Measurements from ENCODE around the gene WNT7A. TPM values are rescaled to one million over a fixed set of nuclear protein-coding genes. Genes with fewer than 3 reads are reported as not detected.

WNT7A gene
- total RNA-seq, 1 donor from 2014 or later = not detected

DNA sequence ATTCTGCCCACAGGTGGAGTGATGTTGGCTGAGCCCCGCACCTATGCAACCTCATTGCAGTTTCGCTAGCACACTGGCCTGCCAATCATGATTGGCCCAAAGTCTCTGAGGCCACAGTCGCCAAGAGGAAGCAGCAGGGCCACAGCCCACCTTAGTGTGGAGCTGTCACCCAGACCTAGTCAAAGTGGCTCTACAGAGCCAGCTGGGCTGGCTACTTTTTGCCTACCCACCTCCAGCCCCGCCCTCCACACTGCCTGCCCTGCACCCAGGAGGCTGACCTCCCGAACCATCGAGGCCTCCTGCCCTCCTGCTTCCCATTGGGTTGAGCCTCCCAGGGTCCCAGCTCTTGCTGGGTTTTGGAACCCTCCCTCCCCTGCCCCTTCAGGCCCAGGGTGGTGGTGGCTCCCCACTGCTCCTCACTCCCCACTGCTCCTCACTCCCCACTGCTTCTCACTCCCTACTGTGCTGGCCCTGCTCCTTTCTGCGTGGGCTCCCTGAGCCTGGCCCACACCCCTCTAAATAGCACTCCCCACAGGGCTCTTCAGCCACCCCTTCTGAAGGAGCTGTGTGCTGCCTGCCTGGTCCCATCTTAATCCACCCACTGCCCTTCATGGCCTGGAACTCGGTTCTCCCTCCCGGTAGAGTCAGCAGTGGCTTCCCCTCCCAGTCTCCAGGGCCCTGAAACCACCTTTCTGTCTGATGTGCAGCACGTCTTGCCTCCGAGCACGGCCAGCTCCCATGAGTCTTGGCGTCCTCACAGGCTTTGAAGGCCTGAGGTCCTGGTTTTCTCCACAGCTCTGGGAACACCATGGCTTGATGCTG, 89.3 kb downstream of the WNT7A start:
- intact Hi-C loops (cut with DNase I) = no loop called here
- ATAC-seq (ENCODE audit: poor library complexity) (no peak), DNase-seq (no peak)

DNA sequence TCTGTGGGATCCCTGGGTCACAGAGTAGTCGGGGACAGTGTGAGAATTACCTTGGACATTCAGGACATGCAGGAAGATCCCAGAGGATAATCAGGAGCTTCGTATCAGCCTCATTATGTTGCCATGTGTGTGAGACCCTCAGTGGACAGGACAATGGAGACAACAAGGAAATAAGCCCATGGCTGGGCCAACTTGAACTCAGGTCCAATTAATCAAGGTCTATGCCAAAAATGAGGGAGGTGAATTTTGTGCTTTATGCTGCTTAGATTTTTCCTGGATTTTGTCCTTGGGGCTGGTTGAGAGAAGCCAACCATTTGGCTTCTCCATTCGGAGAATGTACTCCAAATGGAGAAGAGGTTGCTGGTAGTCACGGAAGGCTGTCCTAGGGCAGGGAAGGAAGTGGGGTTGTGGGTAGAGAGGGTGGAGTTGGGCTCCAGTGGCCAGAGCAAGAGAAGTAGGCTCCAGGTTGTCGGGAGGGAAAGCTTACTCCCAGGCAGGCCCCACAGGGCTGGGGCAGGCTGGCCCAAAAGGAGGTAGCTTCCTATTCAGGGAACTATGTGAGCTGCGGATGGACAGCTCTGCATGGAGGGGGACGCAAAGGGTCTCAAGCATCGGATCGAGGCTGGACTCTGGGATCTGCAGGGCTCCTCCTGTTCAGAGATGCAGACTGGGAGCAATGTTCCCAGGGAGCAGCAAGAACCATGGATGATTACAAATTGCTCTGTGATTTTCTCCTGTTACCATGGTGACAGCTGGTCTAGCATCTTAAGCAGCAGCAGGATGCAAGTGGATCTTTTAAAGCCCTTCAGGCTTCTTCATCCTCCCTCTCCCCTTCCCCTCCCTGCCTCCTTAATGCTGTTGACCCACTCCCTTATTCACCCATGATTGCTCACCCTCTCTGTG, 91.1 kb downstream of the WNT7A start:
- intact Hi-C loops (cut with DNase I) = no loop called here
- ATAC-seq (ENCODE audit: poor library complexity) (no peak), DNase-seq (no peak)

DNA sequence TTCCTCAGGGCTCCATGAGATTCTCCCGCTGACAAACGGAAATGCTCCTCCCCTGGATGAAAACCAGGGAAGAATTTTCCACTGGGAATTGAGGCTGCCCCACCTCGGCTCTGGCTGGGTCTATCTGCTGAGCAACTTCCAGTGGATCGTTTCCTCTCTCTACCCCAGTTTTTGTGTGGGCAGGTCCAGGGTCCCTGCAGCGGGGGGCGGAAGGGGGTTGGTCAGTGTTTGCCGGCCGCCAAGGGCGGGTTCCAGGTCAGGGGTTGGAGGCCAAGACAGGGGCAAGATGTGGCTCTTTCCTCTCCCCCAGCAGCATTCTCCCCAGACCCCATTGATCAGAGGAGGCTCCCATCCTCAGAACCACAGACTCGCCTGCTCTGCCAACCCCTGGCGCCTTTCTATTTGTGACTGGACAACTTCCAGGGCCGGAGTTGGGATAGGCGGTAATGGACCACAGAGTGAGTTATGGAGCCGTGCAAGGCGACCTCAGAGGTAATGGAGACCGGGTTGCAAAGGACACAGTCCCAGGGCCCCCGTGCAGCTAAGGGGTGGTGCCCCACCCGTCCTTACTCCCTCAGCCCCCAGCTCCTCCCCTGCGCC, 92.2 kb downstream of the WNT7A start:
- DNase-seq (no peak), ATAC-seq (ENCODE audit: poor library complexity) (no peak)
- intact Hi-C loops (cut with DNase I) = no loop called here

DNA sequence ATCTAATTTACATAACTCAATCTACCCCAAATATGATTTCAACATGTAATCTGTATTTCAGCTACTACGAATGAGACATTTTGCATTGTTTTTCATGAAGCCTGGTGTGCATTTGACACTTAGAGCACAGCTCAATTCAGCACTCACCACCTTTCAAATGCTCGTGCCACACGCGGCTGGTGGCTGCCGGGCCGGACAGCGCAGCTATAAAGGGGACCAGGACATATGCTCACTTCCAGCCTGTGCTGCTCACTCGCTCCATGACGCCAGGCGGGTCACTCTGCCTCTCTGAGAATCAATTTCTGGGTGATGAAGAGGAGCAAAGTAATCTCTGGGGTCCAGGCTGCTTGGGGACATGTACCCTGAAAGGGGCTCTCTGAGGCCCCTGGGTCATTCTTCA, 93.1 kb downstream of the WNT7A start:
- no peak for DNase-seq
- no peak for ATAC-seq (ENCODE audit: poor library complexity)
- intact Hi-C loops (cut with DNase I) = no loop called here

DNA sequence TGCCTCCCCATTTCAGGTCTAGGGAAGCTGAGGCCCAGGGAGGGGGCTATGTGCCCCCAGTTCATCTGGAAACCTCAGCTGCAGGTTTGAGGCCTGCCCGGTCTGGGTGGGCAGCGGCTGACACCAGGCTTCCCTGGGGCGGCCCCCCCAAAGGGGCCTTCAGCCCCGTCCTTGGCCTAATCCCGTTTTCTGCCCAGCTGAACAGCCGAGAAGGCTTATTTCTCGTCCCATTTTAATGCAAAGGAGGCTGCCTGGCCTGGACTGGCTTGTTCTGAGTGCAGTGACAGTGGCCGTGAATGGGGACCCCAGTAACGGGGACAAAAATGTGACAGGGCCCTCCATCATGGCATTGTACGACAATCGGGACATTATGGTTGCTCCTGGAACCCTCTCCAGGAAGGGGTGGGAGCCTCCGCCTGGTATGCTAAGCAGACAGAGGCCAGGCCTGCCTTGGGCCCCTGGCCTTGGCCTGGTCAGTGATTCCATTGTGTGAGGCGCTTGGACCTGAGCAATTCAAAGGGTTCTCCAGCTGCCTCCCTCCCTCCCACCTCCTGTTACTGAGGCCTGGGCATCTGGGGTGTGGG, 93.9 kb downstream of the WNT7A start:
- no peak for DNase-seq
- intact Hi-C loops (cut with DNase I) = no loop called here
- no peak for ATAC-seq (ENCODE audit: poor library complexity)

DNA sequence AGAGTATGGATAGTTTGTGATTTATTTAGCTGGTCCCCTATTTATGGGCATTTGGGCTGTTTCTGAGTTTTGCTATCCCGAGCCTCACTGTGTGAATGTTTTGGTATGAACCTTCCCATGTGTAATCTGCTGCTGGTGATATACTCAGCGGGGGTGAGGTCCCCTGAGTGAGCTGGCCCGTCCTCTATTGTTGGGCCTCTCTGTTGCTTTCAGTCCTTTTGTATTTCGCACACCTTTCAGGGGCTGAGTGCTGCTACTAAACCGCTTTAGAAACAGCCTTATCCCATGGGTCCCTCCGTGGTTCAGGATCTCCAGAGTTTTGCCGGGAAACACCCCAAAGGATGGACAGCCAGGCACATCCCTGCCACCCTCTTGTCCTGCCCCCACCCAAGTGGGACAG, 94.5 kb downstream of the WNT7A start:
- intact Hi-C loops (cut with DNase I) = no loop called here
- no peak for ATAC-seq (ENCODE audit: poor library complexity)
- DNase-seq = no peak

DNA sequence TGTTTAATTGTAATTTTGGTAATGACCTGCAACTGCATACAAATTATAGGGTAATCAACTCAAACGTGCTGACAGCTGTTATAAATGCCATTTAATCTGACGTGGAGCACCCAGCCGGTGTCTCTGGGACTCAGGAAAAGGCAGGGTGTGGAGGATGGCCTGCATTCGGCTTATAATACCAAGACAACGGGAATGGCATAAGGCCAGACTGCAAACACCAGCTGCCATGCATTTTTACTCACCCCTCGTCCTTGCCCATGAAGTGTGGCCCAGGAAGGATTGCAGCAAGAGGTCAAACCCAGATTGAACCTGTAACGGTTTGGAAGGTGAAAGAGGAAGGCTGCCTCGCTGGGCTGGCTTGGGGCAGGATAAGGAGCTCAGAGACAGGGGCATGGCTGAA, 96.4 kb downstream of the WNT7A start:
- no peak for DNase-seq
- no peak for ATAC-seq (ENCODE audit: poor library complexity)
- intact Hi-C loops (cut with DNase I) = no loop called here

DNA sequence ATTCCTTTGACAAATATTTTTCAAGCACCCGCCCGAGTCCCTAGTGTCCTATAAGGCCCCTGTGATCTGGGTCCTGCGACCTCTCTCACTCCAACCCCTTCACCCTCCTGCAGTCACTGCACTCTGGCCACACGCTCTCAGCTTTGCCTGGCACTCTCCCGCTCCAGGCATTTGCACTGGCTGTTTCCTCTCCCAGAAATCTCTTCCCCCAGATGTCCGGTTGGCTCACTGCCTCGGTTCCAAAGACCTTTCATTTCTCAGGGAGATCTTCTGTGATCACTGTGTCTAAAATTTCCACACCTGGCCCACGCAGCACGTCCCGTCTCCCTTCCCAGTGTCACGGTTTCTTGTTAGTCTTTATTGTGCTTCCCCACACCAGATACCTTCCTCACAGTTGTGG, 97.4 kb downstream of the WNT7A start:
- DNase-seq (no peak), ATAC-seq (ENCODE audit: poor library complexity) (no peak)
- intact Hi-C loops (cut with DNase I) = no loop called here

DNA sequence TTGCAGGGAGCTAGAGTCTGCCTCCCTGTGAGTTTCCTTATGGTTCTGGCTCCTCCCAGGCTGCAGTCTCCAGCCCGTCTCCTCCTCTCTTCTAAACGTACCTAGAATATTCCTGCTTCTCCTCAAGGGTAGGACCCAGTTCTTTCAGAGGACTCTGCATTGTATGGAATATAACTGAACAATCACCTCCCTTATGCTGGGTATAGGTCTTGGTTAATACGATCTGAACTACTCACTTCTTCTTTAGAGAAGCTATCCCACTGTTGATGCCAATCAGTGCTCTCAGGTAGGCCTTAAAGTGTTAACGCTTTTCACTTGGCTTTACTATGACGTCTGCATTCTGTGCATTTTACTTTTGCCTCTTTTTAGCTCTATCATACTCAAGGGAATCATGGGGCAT, 98.5 kb downstream of the WNT7A start:
- intact Hi-C loops (cut with DNase I) = no loop called here
- no peak for ATAC-seq (ENCODE audit: poor library complexity)

DNA sequence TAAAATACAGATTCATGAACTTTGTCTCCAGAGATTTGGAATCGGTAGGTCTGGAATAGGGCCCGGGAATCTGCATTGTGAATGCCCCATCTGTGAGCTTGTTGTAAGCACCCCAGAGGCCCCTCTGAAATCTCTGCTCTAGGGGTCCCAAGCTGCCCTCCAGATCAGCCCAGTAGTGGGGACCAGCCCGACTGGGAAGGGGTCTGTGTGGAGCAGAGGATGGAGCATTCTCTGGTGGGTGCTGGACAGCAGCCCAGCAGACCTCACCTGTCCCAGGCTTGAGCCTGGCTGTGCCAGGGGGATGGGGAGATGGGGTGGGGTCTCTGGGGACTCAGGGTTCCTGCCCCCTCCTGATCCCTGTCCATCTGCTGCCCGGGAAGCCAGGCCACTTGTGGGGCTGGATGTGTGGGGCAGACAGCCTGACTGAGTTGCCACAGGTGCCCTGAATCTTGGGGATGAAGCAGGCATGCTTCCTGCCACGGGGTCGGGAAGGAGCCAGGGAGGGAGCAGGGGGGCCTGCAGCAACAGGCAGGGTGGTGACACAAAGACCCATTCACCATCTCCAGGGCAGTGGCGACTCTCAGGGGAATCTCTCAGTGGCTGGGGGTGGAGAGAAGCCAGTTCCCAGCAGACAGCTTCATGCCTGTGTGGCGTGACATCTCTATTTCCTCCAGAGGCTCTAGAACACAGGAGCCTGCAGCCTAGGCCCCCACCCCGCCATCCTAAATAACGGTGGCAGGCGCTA, 99.3 kb downstream of the WNT7A start:
- intact Hi-C loops (cut with DNase I) = no loop called here
- DNase-seq (no peak), ATAC-seq (ENCODE audit: poor library complexity) (no peak)

More for the DNA sequence above, 98.5 kb downstream of the WNT7A start:
- no peak for DNase-seq

DNA sequence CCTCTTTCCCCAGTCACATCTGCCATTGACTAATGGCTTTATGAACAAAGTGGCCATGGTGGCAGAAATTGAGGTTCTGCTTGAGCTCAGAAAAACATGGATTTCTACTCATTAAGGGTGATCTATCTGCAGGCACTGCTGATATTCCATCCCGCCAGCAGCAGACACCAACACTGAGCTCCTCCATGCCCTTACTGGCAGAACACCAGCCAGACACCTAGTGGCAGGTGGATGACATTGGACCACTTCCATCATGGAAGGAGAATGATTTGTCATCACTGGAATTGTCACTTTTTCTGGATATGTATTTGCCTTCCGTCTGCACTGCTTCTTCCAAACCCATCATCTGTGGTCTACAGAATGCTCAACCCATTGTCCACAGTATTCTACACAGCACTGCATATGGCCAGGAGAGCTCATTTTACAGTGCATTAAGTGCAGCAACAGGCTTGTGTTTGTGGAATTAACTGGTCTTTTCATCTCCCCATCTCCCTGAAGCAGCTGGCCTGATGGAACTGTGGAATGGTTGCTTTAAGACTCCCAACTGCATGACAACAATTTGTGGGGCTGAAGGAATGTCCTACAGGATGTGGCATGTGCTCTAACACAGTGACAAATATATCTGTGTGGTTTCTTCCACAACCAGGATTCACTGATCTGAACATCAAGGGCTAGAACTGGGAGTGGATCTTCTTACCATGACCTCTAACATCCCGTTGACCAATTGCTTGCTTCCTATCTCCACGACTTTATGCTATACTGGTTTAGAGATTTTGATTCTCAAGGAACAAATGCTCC, 103.4 kb downstream of the WNT7A start:
- intact Hi-C loops (cut with DNase I) = no loop called here
- DNase-seq = no peak
- ATAC-seq (ENCODE audit: poor library complexity) = no peak

DNA sequence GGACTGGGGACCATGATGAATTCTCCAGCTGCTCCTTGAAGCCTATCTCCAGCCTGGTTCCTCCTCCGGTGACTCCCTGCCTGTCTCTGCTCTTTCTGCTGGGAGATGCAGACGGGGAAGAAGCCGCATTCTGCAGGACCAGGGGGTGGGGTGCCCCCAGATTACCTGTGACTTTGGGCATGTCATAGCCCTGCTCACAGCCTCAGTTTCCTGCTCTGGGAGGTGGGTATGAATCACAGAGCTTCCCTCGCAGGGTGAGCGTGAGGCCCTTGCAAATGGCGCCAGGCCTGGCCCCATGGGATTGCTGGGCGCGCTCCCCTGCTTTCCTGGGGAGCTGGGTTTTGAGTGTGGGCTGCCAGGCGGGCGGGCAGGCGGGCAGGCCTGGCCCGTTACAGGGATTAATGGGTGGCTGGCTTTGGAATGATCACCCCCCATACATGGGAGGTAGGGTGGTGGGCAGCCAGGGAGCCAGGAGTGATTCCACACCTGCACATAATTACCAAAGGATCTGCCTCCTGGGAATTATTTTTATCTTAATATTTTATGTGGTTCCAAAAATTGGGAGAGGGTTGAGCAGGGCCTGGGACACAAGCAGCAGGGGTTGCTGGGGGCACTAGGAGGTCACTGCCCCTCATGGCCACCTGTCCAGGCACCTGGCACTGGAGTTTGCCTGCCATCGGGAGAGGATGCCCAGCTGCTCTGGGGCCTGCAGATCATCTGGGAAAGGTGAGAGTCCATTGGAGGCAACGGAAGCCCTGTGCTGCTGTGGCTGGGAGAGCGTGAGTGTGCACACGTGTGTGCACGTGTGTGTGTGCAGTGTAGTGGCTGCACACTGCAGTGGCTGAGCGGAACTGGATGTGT, 106.8 kb downstream of the WNT7A start:
- DNase-seq (no peak), ATAC-seq (ENCODE audit: poor library complexity) (no peak)
- intact Hi-C loops (cut with DNase I) = no loop called here

DNA sequence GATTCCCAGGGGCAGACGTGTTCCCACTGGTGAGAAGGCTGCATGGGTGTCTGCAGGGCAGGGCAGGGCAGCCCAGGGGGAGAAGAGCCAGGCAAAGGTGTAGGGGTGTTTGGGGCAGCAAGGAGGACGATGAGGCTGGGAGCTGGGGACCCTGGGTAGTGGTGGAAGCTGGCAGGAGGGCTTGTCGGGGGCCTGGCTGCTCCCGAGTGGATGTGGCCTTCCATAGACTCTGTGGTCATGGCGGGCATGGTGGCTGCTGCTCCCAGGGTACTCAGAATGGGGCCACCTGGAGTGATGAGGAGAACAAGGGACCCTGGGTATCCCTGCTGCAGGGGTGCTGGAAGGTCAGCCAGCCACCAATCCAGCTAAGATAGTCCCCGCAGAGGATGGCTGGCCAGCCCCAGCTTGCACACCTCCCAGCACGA, 107.5 kb downstream of the WNT7A start:
- intact Hi-C loops (cut with DNase I) = no loop called here
- DNase-seq (no peak), ATAC-seq (ENCODE audit: poor library complexity) (no peak)

DNA sequence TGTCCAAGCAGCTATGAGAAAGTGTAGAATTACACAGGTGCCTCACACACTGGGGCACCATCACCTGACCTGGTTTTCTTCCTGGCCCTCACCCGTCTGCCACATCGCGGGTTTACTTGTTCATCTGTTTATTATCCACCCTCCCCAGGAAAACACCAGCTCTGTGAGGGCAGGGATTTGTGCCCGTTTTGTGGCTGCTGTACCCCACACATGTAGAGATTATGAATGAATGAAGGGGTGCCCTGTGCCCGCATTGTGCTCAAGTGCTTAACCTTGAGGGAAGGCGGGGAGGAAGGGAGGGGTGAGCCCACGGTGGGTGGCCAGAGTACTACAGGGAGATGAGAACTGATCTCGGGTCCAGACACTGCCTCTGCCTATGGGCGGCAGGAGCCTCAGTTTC, 108.4 kb downstream of the WNT7A start:
- intact Hi-C loops (cut with DNase I) = no loop called here
- ATAC-seq (ENCODE audit: poor library complexity) = no peak
- DNase-seq = no peak

DNA sequence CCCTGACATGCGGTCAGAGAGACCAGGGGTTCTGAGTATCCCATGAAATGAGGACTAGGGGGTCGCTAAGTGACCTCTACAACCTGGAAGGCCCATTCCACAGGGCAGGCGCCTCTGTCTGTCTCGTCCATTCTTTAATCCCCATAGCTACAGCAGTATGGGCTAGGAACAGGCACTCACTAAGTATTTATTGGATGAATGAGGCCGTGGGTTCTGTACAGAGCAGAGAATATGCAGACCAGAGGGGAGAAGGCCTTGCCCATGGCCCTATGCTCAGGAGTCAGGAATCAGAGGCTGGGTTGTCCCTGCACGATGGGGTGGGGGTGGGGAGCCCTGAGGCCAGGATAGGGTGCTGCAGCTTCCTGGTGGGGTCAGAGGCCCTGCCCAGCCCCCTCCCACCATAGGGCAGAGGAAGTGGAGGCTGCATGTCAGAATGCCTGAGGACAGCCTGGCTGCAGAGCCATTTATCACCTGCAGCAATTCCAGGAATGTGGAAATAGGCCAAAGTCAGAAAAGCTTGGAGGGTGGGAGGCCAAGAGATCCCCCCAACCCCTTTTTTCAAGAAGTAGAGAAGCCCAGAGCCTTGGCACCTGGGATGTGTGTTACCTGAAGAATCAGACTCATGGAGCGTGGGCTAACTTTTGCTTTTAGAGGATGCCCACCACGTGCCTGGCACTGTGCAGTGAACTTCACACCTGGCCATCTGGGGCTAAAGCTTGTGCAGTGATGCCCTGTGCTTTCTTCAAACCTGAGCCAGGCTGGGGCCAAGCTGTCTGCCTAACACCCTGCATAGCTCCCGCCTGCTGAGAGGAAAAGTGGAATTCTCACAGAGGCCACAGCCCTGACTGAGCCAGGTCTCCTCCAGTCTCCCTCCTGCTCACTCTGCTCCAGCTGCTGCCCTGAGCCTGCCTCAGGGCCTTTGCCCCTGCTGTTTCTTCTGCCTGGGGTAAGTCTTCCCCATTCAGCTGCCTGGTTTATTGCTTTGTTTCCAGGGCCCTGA, 109.4 kb downstream of the WNT7A start:
- intact Hi-C loops (cut with DNase I) = no loop called here
- ATAC-seq (ENCODE audit: poor library complexity) (no peak), DNase-seq (no peak)

DNA sequence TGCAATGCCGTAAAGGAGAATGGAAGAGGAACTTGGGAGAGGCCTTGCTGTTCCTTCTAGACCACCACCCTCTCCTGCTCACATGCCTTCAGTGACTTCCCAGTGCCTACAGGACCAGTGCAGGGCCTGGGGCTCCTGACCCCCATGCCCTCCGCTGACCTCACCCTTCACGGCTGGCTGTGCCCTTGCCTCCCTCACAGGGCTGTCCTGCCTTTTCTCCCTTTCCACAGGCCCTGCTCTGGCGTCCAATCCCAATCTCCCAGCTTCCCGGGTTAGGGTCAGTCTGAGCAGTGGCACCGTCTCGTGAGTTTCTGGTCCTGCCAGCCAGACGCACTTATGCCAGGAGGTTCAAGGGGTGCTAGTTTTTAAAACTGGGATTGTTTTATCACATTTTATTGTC, 110.4 kb downstream of the WNT7A start:
- intact Hi-C loops (cut with DNase I) = no loop called here
- ATAC-seq (ENCODE audit: poor library complexity) = no peak
- no peak for DNase-seq

Measured in Right ventricle myocardium superior (tissue), 1 donor.